CD4-positive, alpha-beta T cell treated with Interleukin-6 at 100 ng/mL for 8 hours (primary cell): ENCODE data around the gene C1orf159.

Source experiments
- DNase-seq: peaks from one replicate; pipeline ENCODE4 v3.0.0-alpha.2; 2020; ENCODE audit warnings: mixed read lengths, low spot score

The C1orf159 gene

DNA sequence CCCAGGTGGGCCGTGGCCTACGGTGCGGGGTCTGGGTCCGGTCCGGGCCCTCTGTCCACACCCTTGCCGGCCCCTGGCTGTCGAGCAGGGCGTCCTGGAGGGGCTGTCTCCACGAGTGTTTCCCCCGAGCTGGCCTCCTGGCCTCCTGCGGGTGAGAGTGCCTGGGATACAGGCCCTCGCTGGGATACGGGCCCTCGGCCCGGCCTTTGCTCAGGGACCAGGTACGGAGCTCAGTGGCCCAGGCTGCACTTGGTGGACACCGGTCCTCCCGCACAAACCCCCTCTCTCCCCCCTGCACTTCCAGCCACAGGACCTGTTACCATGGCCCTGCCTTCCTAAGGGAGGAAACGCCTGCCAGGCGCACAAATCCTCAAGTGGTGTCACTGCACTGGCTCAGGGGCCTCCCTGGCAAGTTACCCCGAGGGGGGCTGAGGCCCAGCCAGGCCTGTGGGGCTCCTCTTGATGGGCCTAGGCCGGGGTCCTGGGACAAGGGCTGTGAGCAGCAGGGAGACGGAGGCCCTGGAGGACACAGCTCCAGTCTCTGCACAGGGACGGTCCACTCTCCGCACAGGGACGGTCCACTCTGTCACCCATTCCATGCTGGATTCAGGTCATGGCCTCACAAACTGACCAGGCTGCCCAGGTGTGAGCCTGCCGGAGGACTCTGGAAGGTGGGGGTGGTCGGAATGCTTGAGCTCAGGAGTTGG lies 23.6 kb downstream of the C1orf159 start:
- DNase-seq, result no peak

DNA sequence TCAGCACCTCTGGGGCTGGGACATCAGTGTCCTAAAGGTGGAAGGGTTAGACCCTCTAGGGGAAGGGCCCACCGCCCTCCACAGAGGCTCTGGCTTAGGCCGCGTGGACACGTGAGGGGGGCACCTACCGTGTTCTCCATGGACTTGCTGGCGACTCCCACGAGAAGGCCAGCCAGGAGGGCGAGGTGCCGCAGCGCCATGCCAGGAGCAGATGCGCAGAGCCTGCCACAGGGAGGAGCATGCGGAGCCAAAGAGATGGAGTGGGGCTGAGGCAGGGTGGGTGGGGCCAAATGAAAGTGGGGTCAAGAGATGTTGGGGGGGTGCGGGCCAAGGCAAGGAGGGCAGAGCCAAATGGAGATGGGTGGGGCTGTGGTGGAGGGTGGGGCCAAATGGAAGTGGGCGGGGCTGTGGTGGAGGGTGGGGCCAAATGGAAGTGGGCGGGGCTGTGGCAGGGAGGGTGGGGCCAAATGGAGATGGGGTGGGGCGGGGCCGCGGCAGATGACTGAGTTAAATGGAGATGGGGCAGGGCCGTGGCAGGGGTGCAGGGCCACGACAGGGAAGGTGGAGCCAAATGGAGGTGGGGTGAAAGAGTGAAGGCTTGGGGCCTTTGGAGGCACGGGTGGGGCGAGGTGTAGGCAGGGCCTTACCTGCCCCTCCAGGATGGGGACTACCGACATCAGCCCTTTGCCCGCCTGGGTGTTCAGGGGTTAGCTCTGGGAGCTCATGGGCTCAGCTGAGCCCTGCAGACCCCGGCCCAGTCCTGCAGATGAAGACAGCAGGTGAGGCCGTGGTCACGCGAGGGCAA lies 24.3 kb downstream of the C1orf159 start:
- DNase-seq, result no peak

DNA sequence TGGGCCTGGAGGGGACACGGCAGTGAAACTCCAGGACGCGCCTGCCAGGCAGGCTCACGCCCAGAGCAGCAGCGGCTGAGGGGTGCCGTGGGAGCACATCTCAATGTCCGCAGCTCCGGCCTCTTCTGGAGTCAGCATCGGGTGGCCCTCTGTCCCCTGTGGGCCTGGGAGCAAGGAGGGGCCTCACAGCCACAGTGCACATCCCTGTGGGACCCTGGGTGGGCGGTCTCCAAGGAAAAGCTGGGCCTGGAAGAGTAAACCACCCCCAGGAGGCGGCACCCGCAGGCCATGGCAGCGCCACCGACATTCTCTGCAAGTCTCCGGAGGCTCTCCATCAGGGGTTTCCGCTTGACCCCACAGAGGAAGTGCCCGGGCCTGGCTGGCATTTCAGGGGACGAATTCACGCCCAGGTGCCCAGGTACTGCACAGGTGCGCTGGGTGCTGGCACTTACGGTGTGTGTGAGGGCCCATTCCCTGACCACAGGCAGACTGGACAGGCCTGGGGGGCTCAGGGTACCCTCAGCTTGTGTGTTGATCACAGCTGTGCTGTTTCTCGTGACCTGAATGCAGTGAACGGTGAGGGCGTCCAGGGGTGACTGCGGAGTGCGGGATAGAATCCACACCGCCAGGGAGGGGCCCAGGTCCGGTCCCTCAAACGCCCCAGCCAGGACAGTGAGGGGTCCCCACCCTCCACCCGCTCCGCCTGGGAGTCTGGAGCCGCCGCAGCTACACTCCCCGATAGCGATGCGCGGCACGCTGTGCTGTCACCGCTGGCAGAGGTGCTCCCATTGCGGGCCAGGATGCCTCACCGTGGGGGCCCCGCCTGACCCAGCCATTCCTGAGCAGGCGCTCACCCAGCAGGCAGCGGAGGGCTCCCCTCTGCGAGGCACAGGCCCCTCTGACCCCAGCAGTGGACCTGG lies 25.2 kb downstream of the C1orf159 start:
- DNase-seq, result no peak

- no peak for DNase-seq
Measured at GRCh38 chr1:1089731-1090423, 26.0 kb downstream of the C1orf159 start.

GRCh38 chr1:1088801-1089680 lies 26.8 kb downstream of the C1orf159 start:
- no peak for DNase-seq

DNA sequence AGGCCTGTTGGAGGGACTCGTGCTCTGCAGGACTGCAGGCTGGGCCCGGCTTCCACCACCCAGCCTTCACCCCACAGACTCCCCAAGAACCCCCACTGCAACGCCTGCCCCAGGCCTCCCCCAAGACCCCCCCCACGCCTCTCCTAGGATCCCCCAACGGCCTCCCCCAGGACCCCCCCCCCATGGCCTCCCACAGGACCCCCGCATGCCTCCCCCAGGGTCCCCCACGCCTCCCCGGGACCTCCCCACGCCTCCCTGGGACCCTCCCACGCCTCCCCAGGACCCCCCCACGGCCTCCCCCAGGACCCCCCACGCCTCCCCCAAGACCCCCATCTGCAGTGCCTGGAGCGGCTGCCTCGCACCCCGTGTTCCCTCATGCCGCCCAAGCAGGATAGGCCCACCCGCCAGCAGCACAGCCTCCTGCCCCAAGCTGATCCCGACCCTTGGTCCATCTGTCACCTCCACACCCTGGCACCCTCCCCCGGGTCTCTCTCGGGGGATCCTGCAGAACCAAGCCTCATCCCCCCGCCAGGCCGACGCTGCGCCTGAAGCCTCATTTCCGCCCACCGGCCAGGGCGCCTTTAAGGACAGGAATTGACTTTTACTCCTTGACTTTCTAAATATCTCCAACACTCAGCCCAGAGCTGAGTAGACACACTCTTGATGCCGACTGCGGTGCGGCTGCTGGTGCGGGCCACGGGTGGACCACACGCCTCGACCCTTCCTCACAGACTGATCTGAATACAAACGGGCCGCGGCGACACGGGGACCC lies 27.7 kb downstream of the C1orf159 start:
- no peak for DNase-seq

DNA sequence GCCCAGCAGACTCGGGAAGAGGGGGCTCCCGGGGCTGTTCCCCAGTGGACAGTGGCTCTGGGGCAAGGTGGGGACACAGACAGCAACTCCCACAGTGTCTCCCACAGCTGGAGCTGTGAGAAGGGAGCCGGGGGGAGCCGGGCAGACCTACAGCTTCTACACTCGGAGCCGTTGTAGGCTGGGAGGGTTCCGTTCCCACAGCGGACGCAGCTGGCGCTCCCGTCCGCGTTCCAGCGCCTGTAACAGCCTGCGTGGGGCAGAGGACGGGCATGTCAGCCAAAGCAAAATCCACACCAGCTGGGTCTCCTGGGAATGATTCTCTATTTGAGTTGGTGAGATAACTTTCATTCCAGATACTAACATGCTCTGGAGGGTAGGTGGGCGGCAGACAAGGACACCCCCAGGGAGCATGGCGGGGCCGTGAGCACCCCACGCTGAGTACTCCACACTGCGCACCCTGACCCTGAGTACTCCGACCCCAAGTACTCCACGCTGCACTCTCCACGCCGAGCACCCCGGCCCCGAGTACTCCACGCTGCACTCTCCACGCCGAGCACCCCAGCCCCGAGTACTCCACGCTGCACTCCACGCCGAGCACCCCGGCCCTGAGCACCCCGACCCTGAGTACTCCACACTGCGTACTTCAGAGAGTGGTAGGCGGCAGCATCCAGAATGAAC lies 28.4 kb downstream of the C1orf159 start:
- DNase-seq, result no peak

GRCh38 chr1:1086911-1087341 lies 29.0 kb downstream of the C1orf159 start:
- DNase-seq, result no peak

GRCh38 chr1:1085911-1086841 lies 29.7 kb downstream of the C1orf159 start:
- no peak for DNase-seq

DNA sequence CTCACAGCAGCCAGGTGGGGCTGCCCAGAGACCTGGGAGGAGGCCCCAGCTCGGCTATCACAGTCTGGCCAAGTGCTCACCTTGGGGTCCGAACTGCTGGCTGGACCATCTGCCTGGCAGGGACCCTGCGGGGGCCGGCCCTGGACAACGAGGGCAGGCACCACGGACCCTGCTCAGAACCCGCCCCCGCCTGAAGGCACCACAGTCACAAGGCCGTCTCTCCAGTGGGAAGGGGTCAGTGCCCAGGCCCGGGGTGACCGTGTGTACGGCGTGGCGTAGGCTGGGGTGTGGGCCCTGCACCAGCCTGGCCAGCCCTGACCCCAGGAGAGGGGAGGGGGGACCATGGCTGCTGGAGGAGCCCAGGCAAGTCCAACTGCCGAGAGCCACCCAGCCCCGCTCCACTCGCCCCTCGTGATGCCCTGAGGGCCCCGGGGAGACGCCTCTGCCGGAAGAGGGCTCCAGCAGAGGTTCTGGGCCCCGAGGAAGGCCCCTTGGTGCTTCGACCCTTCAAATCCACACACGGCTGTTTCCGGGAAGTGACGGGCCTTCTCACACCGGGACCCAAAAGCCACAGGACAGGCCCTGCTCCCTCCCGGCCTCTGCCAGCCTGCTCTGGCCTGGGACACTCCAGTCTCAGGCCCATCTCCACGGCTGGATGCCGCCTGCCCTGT lies 30.6 kb downstream of the C1orf159 start:
- DNase-seq, result no peak

DNA sequence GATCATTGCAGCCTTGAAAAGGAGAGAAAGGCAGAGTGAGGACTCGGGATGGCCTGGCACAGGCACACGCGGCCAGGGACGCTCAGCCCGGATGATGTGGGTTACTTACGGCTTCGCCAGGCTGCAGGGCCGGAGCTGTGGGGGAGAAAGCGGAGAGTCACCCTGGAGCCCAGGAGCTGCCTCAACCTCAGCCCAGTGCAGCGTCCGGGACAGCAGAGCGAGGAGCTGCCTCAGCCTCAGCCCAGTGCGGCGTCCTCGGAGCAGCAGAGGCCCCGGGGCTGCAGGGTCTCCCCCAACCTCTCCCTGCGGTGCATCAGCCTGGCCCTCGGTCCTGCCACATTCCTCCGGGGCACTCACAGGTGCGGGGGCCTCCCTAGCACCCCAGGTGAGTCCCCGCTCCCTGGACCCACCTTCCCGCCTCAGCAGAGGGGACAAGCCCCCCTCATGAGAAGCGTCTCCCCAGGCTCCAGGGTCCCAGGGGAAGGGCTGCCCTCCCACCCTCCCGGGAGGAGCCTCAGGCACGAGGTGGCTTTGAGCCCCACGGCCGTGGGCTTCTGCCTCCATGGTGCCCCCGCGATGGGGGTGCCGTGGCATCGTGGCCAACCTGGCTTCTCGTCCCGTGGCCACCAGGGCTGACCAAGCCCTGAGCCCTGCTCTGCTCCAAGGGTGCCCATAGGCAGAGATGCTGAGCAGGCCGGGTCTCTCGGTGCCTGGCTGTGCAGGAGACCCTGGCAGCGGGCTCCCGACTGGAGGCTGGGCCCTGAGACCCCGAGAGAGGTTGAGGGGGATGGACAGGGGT lies 31.3 kb downstream of the C1orf159 start:
- DNase-seq, result no peak

GRCh38 chr1:1083416-1084371 lies 32.2 kb downstream of the C1orf159 start:
- no peak for DNase-seq

GRCh38 chr1:1082776-1083415 lies 33.0 kb downstream of the C1orf159 start:
- DNase-seq, result no peak

DNA sequence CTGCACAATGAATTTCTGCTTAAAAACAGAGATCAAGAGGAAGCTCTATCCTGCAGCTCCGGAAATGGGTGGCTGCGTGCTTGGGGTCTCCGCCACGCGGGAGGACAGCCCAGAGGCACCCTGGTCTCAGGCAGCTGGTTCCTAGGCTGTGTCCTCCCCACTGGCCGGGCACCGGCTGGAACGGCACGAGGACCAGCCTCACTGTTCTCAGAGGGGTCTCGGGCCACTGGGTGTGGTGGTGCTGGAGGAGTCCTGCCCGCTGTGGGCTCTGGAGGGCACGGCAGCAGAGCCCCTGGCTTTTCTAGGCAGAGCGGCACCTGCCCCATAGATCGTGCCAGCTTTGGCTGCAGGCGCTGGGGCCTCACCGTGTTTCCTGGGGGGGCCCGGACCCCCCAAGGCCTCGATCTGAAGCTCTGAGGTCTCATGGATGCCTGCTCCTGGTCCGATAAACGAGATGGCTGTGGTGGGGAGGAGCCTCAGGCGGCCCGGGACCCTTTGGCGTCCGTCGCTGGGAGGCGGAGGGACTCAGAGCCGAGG lies 33.6 kb downstream of the C1orf159 start:
- no peak for DNase-seq
